HEK293T (cell line): ENCODE measurements around the gene MAIP1.

Experiments used
- BHLHE40 ChIP-seq: fragments of 450-650 bp; IDR thresholded peaks from 2 replicates; pipeline ENCODE4 v1.6.1; 2016; ENCODE audit warnings: mild to moderate bottlenecking, moderate library complexity, borderline replicate concordance
- CTBP1 ChIP-seq: fragments of 450-650 bp; IDR thresholded peaks from 2 replicates; pipeline ENCODE4 v1.6.1; 2016; ENCODE audit warnings: borderline replicate concordance
- ELF4 ChIP-seq: fragments of 450-650 bp; IDR thresholded peaks from 2 replicates; pipeline ENCODE4 v1.6.1; 2017; ENCODE audit warnings: antibody characterized with exemption
- FOXK2 ChIP-seq: fragments of 450-650 bp; IDR thresholded peaks from 2 replicates; pipeline ENCODE4 v1.6.1; 2016; ENCODE audit warnings: mild to moderate bottlenecking
- HDGF ChIP-seq: fragments of 450-650 bp; IDR thresholded peaks from 2 replicates; pipeline ENCODE4 v1.6.1; 2017; ENCODE audit warnings: antibody characterized with exemption, borderline replicate concordance
- L3MBTL2 ChIP-seq: fragments of 450-650 bp; conservative IDR thresholded peaks from 2 replicates; pipeline ENCODE4 v1.6.1; 2016; ENCODE audit warnings: mild to moderate bottlenecking
- SP1 ChIP-seq: fragments of 450-650 bp; IDR thresholded peaks from 2 replicates; pipeline ENCODE4 v1.6.1; 2017
- SUZ12 ChIP-seq: fragments of 450-650 bp; IDR thresholded peaks from 2 replicates; pipeline ENCODE4 v1.6.1; 2016; ENCODE audit warnings: mild to moderate bottlenecking
- TARDBP ChIP-seq: fragments of 450-650 bp; IDR thresholded peaks from 2 replicates; pipeline ENCODE4 v1.6.1; 2016
- ZNF384 ChIP-seq: fragments of 450-650 bp; IDR thresholded peaks from 2 replicates; pipeline ENCODE4 v1.6.1; 2016

DNA sequence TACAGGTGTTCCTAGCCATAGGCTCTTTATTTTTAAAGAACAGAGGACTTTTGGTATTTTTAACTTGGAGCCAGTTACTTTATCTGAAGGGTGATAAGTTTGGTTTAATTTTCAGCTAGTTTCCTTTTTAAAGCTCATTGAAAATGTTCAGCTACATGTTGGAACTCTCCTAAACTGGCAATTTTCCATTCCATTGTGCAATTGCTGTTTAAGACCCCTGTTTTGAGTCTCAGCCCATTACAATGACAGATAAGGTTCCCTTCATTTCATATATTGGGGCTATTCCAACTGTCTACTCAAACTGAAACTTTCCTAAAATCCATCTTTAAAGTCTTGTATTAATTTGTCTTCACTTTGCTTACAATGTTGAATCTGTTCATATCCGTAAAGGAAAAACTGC is 11.6 kb downstream of the MAIP1 start:
- no peak for TF ChIP-seq SP1
- no peak for TF ChIP-seq L3MBTL2
- no peak for TF ChIP-seq CTBP1
- no peak for TF ChIP-seq FOXK2
- TF ChIP-seq SUZ12: no peak
- TF ChIP-seq ZNF384: no peak
- TF ChIP-seq TARDBP: no peak
- TF ChIP-seq BHLHE40: no peak
- TF ChIP-seq ELF4: no peak
- no peak for TF ChIP-seq HDGF
